Stimulated activated CD4-positive, alpha-beta T cell treated with anti-CD3 and anti-CD28 coated beads, Interleukin-12 subunit alpha, Interleukin-12 subunit beta, amount 100 ng/mL, for 48 hours (primary cell): ENCODE results near the gene SHMT1.
"Not testable (repeated sequence)": the region's sequence is repeated elsewhere in the genome, so short reads cannot be mapped to it uniquely, and the experiment has no call there.

Source experiments
- DNase-seq, 3 donors: peaks; one replicate each; pipeline ENCODE4 v3.0.0-alpha.2; 2020; ENCODE audit warnings: low read depth in 2 of 3, low spot score in 1 of 3

Gene SHMT1

DNA sequence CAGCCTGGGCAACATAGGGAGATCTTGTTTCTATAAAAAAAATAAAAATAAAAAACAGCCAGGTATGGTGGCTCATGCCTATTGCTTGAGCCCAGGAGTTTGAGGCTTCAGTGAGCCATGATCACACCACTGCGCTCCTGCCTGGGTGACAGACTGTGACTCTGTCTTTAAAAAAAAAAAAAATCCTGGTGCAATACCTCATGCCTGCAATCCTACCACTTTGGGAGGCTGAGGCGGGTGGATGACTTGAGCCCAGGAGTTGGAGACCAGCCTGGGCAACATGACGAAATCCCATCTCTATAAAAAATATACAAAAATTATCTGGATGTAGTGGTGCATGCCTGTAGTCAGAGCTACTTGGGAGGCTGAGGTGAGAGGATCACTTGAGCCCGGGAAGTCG is 15.3 kb upstream of the SHMT1 start:
- not testable (repeated sequence) for DNase-seq

DNA sequence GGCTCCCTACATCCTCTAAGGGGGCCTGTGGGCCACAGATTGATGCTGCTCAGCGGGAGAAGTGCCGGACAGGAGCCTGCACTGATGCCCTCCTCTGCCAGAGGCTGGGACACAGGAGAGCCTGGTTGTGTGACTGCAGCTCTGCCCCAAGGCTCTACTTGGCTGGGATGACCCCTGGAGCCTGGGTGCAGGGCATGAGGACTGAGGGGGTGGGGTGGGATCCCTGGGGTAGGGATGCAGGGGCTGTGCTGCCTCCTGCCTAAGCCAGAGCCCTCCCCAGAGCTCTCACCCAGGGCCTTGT is 14.8 kb upstream of the SHMT1 start:
- DNase-seq = no peak

- no peak for DNase-seq
These were observed 14.3 kb upstream of the SHMT1 start, which contains the start of gene EVPLL for GRCh38 chr17:18377437-18378204. Gene EVPLL, plus strand, starts transcription at chr17:18377778. Its CDS starts 3,160 bp downstream, at chr17:18380938.

DNA sequence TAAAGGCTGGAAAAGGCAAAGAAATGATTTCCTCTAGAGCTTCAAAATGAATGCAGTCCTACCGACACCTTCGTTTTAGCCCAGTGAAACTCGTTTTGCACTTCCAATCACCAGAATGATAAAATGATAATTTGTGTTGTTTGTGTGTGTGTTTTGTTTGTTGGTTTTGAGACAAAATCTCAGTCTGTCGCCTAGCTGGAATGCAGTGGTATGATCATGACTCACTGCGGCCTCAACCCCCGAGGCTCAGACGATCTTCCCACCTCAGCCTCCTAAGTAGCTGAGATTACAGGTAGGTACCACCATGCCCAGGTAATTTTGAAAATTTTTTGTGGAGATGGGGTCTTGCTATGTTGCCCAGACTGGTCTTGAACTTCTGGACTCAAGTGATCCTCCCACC is 10.9 kb upstream of the SHMT1 start:
- DNase-seq = no peak

DNA sequence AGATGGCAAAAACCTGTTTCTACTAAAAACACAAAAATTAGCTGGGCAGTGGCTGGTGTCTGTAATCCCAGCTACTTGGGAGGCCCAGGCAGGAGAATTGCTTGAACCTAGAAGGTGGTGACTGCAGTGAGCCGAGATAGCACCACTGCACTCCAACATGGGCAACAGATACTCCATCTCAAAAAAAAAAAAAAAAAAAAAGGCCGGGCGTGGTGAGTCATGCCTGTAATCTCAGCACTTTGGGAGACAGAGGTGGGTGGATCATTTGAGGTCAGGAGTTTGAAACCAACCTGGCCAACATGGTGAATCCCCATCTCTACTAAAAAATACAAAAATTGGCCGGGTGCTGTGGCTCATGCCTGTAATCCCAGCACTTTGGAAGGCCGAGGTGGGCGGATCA is 9.8 kb upstream of the SHMT1 start:
- peak in 1 of 3 donors; percentile 9 for DNase-seq

DNA sequence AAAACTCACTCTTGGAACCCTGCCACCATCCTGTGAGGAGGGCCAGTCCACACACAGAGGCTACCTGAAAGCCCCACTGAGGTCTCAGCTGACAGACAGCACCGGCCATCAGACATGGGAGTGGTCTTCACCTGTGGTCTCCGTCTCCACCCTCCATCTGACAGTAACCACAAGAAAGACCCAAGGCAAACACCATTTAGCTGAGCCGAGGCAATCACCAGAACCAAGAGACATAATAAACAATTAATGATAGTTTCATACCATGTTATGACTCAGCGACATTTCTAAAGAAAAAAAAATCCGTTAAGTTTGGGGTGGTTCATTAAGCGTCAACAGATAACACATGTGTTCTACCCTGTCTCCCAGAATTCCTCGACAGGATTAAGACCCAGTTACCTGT is 8.1 kb upstream of the SHMT1 start:
- DNase-seq = no peak

DNA sequence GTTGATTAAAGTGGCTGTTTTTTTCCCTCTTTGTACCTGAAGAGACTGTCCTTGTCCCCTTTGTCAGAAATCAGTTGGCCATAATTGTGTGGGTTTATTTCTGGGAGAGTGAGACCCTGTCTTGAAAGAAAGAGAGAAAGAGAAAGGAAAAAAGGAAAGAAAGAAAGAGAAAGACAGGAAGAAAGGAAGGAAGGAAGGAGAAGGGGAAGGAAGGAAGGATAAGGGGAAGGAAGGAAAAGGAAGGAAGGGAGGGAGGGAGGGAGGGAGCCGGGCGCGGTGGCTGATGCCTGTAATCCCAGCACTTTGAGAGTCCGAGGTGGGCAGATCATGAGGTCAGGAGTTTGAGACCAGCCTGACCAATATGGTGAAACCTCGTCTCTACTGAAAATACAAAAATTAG is 7.4 kb upstream of the SHMT1 start:
- DNase-seq = no peak

DNA sequence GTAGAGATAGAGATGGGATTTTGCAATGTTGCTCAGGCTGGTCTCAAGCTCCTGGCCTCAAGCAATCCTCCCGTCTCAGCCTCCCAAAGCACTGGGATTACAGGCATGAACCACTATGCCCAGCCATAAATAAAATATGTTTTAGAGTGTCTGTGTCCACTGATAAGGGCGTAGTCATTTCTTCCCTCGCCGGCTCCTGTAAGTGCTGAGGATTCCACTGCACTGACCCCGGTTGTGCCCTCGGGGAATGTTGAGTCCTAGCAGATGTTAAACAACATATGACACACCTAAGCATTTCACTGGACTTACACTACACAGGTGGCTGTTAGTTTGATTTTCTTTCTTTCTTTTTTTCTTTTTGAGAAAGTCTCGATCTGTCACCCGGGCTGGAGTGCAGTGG is 5.6 kb upstream of the SHMT1 start:
- DNase-seq = no peak

DNA sequence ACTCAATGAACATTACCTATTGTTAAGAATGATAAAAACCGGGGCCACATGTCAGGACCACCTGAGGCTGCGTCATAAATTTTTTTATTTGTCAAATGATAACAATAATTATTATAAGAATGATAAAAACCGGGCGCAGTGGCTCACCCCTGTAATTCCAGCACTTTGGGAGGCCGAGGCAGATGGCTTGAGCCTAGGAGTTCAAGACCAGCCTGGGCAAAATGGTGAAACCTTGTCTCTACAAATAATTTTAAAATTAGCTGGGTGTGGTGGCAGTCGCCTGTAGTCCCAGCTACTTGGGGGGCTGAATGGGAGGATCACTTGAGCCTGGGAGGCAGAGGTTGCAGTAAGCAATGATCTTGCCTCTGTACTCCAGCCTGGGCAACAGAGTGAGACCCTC is 816 bp upstream of the SHMT1 start:
- DNase-seq = no peak

- no peak for DNase-seq
These were observed 651 bp downstream of the SHMT1 start for GRCh38 chr17:18362698-18363100.

- no peak for DNase-seq
These were observed 1.3 kb downstream of the SHMT1 start for GRCh38 chr17:18361837-18362697.

- DNase-seq = no peak
These were observed 2.8 kb downstream of the SHMT1 start for GRCh38 chr17:18360518-18360917.

- DNase-seq = no peak
These were observed 6.7 kb downstream of the SHMT1 start for GRCh38 chr17:18356624-18357023.

DNA sequence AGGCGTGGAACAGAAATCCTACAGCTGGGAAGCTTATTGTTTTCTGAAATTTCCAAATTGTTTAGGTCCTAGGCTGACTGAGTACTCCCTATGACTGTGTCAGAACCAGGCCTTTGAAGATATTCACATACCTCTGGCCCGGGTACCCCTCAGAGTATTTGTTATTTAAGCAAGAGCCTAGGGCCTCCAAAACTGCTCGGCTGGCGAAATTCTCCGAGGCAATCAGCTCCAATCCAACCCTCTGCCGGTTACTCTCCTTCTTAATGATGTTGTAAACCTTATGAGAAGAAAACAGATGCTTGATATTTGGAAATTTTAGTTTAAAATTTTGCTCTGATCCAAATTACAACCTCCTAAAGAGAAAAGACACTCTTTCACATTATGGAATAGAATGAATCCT is 9.8 kb downstream of the SHMT1 start:
- no peak for DNase-seq

DNA sequence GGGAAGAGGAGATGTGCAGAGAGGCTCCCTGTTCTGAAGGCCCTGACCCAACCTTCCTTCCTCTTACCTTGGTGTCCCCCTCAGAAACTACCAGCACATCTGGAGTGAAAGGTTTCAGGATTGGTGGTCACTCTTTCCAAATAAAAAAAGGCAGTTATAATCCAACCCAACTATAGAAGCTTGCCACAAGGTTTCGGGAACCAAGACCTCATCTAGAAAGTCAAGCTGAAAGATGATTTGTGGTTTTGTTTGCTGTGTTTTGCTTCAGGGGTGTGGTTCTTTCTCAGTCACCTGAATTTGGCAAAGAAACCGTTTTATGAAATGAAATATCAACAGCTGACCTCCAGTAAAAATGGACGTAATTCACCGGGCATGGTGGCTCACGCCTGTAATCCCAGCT is 19.3 kb downstream of the SHMT1 start:
- DNase-seq = no peak

DNA sequence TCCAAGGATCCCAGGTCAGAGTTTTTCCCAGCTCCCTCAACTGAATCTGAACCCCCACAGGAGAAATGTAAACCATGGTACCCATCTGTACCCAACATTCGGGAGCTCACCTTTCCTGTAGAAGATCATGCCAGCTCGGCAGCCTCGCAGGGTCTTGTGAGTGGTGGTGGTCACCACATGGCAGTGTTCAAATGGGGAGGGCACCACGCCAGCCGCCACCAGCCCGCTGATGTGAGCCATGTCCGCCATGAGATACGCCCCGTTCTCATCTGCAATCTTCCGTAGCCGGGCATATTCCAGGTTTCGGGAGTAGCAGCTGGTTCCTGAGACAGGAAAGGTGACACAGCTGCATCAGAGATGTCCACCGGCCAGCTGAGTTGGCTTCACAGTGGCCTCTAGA is 23.4 kb downstream of the SHMT1 start:
- no peak for DNase-seq

GRCh38 chr17:18338158-18338557 is 25.2 kb downstream of the SHMT1 start:
- DNase-seq = not testable (repeated sequence)

- no peak for DNase-seq
These were observed 30.4 kb downstream of the SHMT1 start for GRCh38 chr17:18332909-18333489.

DNA sequence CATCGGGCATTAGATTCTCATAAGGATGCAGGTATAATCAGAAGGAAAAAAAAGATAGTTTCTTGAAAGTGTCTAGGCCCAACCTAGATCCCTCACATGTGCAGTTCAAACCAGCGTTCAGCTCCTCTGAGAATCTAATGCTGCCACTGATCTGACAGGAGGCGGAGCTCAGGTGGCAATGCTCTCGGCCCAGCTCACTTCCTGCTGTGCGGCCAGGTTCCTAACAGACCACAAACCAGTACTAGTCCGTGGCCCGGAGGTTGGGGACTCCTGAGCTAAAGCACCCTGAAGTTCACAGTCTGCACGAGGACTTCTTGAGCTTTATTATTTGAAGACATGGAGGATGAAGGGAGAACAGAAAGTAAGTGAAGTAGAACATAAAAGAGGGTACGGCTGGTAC is 31.5 kb downstream of the SHMT1 start:
- no peak for DNase-seq

DNA sequence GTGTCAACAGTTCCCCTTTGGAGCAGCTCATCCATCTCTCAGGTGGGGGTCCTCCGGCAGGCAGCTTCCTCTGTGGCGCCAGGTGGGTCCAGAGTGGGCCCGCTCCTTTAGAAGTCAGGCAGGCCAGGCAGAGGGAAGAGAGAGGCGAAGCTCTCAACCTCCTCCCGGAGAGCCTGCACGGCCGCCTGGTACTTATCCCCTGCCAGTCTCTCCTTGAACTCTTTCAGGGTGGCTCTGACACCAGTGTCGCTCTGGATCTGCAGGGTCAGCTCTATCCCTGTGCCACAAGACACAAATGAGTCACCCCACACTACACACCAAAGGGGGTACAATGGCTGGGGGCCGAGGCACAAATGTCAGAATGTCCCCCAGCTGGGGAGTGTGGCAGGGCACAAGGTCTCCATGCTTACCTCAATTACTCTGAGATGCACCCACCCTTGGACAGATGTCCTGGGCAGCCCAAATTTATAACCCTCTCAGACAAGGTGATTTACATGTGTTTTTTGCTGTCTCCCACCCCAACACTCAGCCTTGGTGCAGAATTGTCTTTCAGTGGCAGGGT is 34.6 kb downstream of the SHMT1 start:
- DNase-seq = no peak

- no peak for DNase-seq
These were observed 35.8 kb downstream of the SHMT1 start for GRCh38 chr17:18327556-18327955.

GRCh38 chr17:18327093-18327492 is 36.3 kb downstream of the SHMT1 start:
- no peak for DNase-seq
